Left renal pelvis (tissue), 4 donors: ENCODE results near the gene CSTPP1. TPM values are rescaled to one million over a fixed set of nuclear protein-coding genes. Genes with fewer than 3 reads are reported as not detected.
"Not testable (repeated sequence)": the region's sequence is repeated elsewhere in the genome, so short reads cannot be mapped to it uniquely, and the experiment has no call there.

Experiments
- DNase-seq, 4 donors: peaks; one replicate each; pipeline ENCODE4 v3.0.0-alpha.2; 2013; ENCODE audit warnings: low read depth in 4 of 4, low spot score in 3 of 4
- polyA plus RNA-seq, 4 donors: library from polyadenylated mRNA; unstranded; fragments of 120-200 nt; gene quantifications; one replicate each; pipeline ENCODE4 v1.2.1, GENCODE V29; 2013; ENCODE audit not compliant: insufficient read length in 4 of 4

The CSTPP1 gene
- polyA plus RNA-seq, 4 donors, result 32.5 to 61.5 (median 55.1) TPM

- DNase-seq, result no peak
Measured at GRCh38 chr11:46907606-46908005, 29.0 kb upstream of the CSTPP1 start.

- DNase-seq, result no peak
Measured at GRCh38 chr11:46912526-46913150, 23.9 kb upstream of the CSTPP1 start.

DNA sequence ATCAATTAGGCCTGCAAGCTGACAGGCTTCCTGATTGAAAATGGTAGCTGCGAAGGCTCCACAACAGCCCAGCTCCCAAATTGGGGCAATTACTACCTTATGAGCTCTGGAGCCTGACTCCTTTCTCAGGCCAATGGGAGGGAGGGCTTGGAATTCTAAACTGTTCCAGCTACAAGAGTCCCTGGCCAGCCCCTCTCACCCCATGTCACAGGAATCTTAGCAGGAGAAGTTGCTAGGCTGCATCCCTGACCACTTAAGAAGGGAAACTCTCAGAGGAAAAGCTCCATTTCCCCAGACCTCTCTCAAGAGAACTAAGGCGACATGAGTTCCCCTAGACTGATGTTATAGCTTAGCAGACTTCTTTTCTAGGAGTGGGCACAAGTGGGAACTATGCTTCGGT is 23.1 kb upstream of the CSTPP1 start:
- no peak for DNase-seq

- DNase-seq, result no peak
Measured at GRCh38 chr11:46914363-46914762, 22.2 kb upstream of the CSTPP1 start.

DNA sequence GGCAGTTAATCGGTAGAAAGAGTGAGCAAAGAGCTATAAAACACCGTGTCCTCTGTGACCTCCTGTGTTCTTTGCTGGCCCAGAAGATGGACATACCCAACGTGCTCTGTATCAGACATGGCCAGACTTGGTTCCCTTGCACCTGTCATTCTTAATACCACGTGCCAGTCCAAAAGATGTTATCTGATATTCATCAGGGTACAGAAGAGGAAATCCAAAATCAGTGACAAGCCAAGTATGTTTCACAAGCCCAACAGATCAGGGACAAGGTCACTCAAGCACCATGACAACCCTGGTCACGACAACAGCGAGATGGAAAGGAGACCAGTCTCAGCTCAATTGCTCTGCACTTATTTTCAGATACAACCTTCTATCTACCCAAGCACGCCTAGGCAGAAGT is 21.7 kb upstream of the CSTPP1 start:
- DNase-seq, result no peak

- DNase-seq, result no peak
Measured at GRCh38 chr11:46916286-46917108, 20.1 kb upstream of the CSTPP1 start.

DNA sequence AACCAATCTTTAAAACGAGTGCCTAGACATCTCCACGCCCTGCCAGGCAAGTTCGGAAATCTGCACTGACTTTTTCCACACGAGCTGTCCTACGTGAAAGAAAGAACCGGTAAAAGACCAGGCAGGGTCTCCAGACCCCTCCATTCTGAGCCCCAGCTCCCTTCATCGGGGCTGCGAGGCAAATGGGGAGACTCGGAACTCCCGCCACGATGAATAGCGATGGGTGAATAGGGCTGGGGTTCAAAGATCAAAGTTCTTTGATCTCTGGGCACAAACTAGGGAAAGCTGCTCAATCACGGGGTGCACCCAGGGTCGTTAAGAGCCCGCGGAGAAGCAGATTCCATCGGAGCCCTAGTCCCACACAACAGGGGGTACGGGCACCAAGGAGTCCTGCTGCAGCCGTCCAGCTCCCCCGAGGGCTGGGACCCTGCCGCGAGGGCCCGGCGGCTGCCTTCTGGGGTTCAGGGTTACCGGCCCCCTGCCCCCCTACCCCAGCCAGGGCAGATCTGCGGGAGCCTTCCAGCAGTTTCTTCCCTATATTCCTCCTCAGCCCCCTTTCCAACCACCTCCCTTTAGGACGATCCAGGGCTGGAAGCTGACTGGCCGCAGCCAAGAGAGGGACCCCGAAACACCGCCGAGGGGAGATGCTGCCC is 19.3 kb upstream of the CSTPP1 start:
- no peak for DNase-seq

GRCh38 chr11:46917762-46918082 is 18.8 kb upstream of the CSTPP1 start:
- DNase-seq, result no peak

DNA sequence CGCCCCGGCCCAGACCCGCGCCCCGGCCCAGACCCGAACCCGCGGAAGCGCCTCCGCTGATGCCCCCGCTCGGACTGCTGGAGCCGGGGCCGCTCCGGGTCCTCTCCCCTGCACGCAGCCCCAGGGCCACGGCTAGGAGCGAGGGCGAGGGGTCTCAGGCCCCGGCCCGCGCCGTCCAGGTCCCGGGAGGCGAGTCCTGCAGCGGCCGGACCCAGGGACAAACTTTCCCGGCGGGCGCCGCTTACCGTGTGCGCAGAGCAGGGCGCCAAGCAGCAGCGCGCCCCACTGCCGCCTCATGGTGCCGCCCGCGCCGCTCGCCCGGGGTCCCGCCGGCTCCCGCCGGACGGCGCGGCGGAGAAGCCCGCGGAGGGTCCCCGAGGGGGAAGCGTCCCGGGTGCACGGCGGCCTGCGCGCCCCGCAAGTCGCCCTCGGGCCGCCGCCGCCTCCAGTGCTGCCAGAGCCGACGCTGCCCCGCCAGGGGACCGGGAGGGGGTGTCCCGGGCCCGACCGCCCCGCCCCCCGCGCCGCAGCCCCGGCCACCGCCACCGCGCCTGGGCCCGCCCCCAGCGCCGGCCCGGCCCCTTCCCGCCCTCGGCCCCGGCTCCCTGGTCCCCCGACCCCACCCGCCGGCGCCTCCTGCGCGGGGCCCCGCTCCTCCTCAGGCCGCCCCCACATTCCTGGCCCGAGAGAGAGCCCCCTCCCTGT is 18.3 kb upstream of the CSTPP1 start, which contains the start of gene LRP4:
Gene LRP4 (minus strand): TSS at position 468 of the 705 bp plus-strand sequence. CDS start 171 bp downstream, at position 297.
- no peak for DNase-seq

- DNase-seq, result no peak
Measured at GRCh38 chr11:46918788-46919513, 17.6 kb upstream of the CSTPP1 start.

DNA sequence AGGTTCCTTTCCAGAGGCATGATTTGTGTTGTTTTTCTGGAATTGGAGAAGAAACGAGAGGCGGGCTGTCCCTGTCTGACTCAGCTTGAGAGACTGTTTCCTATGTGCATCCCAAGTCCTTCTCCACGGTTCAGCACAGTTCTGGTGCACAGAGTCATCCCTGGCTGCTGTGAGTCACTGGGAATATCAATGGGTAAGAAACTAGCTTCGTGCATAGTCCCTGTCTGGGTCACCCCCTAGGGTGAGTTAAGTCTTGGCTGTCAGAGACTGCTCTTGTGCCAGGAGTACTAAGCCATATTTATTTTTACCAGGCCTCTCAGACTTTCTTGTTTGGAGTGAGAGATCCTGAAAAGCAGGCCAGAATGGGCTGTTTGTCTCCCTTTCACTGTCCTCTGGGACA is 15.8 kb upstream of the CSTPP1 start:
- DNase-seq, result no peak

DNA sequence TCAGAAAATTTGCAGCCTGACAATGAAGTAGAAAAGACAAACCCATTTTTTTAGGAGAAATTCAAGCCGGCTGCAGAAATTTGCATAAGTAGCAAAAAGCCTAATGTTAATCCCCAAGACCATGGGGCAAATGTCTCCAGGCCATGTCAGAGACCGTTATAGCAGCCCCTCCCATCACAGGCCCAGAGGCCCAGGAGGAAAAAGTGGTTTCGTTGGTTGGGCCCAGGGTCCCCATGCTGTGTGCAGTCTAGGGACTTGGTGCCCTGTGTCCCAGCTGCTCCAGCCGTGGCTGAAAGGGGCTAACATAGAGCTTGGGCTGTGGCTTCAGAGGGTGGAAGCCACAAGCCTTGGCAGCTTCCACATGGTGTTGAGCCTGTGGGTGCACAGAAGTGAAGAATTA is 8.6 kb upstream of the CSTPP1 start:
- not testable (repeated sequence) for DNase-seq

DNA sequence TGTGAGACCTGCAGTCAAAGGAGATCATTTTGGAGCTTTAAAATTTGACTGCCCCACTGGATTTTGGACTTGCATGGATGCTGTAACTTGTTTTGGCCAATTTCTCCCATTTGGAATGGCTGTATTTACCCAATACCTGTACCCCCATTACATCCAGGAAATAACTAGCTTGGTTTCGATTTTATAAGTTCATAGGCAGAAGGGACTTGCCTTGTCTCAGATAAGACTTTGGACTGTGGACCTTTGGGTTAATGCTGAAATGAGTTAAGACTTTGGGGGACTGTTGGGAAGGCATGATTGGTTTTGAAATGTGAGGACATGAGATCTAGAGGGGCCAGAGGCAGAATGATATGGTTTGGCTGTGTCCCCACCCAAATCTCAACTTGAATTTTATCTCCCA is 7.9 kb upstream of the CSTPP1 start:
- DNase-seq, result not testable (repeated sequence)

- no peak for DNase-seq
Measured at GRCh38 chr11:46930089-46930488, 6.5 kb upstream of the CSTPP1 start.

DNA sequence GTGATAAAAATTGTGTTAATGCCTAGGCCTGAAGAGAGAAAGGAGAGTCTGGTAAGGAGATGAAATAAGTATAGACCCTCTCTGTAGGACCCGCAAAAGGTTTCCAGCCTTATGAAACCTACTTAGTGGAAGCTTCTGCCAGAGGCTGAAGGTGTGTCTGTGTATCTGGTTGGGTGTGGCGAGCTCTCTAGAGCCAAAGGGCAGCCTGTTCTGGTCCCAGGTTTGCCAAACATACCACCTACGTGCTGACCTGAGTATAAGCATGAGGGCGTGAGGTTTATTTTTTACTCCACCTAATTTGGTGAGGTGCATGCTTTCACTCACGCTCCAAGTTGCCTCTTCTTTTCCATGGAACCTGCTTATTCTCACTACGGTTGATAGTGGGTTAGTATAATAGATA is 5.6 kb downstream of the CSTPP1 start:
- DNase-seq, result no peak

DNA sequence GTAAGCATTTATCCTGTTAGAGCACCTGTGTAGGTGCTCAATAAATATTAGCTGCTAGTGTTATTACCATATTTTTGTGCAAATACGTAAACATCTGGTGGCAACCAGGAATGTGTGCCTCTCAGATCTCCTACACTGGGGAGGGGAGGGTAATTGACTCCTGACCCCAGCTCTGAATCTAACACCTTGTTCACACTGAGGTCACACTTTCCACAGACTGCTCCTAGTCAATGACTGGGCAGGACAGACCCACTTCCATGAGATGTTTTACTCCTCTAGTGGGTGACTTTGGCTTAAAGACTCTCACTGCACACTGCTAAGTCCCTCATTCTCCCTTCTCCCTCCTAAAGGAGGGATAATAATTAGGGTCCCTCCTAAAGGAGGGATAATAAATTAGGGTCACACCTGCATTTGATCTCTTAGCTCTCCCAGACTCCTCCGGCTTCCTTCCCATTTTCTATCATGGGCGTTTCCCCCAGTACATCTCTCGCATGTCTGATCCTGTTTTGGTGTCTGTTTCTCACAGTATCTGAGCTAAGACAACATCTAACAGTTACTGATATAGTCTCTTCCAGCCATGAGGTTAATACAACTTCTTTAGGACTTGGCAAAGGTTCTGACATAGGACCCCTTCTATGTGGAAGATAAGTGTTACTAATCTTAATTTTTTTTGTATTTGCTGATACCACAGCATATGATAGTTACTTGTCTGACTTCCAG is 8.0 kb downstream of the CSTPP1 start:
- no peak for DNase-seq

DNA sequence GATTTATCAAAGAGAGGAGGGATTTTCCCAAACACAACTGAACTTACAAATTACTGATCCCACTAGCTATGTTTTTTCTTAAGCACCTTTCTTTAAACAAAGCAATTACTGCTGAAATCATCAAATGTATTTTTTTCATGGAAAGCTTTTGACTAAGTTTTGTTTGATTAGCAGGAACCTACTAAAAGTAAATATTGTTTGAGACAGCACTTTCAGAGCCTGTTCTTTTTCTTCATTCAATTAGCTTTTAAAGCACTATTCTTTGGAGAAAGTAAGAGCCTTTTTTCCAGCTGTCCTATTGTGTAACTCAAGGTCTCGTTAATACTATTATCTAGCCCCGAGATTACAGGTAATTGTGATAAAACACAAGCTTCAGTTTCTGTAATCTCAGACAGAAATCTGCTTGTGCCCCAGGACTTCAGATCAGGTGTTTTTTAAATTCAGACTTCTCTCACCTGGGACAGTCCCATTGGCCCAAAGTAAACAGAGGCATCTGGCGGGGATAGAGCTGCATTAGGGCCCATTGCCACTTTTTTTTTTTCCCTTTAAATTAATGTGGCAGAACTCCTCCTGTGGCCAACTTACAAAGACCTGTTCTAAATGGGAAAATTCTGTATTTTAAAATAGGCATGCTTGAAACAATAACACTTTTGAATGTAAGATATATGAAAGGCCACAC is 11.0 kb downstream of the CSTPP1 start:
- no peak for DNase-seq

GRCh38 chr11:46948378-46949131 is 12.0 kb downstream of the CSTPP1 start:
- no peak for DNase-seq

GRCh38 chr11:46949297-46949696 is 12.7 kb downstream of the CSTPP1 start:
- DNase-seq, result no peak
